HG02981 (cell line): ENCODE data around the gene AGAP1.
"Not testable (repeated sequence)": the region's sequence is repeated elsewhere in the genome, so short reads cannot be mapped to it uniquely, and the experiment has no call there.

ENCODE experiments used
- ATAC-seq: cut with Tn5 transposase; IDR thresholded peaks from one replicate; pipeline ENCODE4 v1.9.1; 2021; ENCODE audit warnings: mild to moderate bottlenecking, moderate library complexity; ENCODE audit not compliant: unreplicated experiment

The AGAP1 gene

GRCh38 chr2:235925250-235925919, 431.5 kb downstream of the AGAP1 start:
- ATAC-seq = no peak

- ATAC-seq = no peak
These were observed 432.4 kb downstream of the AGAP1 start for GRCh38 chr2:235926229-235926628.

DNA sequence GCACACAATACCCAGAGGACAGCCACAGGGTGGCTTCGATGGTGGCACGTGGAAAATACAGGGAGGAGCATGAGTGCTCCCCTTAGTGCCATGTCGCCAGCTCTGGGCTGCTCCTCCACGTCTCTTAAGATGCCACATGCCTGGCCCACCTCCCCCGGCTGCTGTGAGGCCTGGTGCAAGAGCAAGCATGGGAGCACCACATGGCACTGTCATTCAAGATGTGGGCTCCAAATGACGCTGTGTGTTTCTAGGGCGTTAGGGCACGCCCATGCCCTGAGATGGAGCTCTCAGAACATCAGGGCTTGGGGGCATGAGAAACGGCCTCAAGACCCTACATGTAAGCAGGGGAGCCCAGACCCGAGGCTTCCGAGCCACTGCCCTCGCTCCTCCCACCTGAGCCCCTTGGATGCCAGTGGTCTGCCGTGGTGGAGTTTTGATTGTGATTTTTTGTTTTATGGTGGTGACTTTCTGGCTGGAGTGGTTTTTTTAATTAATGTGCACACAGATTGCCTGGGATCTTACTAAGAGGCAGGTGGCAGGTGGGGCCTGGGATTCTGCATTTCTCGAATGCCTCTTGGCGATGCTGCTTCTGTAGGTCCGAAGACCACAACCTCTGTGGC, 435.0 kb downstream of the AGAP1 start:
- ATAC-seq = no peak

- no peak for ATAC-seq
These were observed 436.9 kb downstream of the AGAP1 start for GRCh38 chr2:235930701-235931100.

DNA sequence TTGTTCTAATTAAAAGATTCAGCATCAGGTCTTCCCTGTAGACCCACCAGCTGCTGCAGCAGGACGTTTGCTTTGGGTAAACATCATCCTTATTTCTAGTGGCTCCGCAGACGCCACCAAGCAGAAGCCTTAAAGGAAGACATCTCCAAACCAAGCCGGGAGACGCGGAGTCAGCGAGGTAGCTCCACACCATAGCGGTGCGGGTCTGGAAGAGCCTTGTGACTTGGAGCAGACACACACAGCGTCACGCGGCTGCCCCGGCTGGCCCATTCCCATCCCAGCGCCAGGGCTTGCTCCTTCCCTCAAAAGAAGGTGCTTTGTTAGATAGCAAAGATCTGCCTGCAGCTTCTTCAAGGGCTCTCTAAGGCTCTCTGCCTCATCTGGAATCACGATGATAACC, 437.8 kb downstream of the AGAP1 start:
- ATAC-seq = no peak

- ATAC-seq = no peak
These were observed 440.4 kb downstream of the AGAP1 start for GRCh38 chr2:235934059-235934773.

- ATAC-seq = no peak
These were observed 441.1 kb downstream of the AGAP1 start for GRCh38 chr2:235934774-235935484.

DNA sequence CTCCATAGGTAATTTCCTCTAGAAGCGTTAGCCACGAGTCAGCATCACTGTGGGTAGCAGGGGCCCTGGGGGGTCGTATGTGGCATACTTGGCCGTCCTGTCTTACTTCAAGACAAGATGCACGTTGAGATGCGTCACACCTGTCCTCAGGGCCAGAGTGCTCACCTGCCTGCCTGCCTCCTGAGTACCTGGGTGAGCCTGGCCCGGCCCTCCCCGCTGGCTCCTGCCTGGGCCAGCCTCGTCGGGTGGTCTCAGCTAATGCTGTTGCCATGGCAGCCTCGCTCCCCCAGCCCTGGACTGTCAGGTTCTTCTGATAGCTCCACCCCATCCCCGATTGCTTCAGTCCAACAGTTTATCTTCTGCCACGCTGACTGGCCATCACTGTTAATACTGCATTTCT, 441.9 kb downstream of the AGAP1 start:
- no peak for ATAC-seq

- no peak for ATAC-seq
These were observed 442.6 kb downstream of the AGAP1 start for GRCh38 chr2:235936493-235936892.

- ATAC-seq = no peak
These were observed 443.2 kb downstream of the AGAP1 start for GRCh38 chr2:235937087-235937486.

DNA sequence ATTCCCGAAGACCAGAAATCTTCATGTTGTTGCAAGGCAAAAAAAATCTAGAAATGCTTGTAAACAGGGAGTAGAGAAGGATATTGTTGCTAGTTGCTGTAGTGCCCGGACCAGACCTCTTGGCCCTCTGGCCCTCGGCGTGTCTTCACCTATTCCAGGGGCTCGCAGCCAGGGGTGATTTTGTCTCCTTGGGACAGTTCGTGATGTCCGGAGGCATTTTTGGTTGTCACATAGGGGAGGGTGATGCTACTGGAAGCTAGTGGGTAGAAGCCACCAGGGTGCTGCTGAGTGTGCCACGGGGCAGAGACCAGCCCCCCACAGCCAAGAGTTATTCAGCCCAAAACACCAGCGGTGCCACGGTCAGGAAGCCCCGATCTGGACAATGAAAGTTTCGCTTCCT, 443.7 kb downstream of the AGAP1 start:
- no peak for ATAC-seq

DNA sequence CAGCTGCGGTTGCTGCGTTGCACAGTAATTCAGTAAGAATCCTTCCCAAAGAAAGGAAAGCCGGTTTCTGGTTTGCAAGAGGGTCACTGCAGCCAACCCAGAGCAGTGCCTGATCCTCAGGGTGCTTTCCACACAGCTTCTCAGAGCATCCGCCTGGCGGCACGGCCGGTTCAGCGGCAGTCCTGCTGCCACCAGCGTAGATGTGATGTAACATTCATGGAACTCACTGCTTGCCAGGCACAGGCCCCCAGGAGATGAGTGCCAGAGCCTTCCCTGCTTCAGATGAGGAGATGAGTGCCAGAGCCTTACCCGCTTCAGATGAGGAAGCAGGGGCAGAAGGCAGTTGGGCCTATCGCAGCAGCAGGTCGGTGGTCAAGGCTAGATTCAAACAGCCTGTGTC, 444.1 kb downstream of the AGAP1 start:
- ATAC-seq = no peak

DNA sequence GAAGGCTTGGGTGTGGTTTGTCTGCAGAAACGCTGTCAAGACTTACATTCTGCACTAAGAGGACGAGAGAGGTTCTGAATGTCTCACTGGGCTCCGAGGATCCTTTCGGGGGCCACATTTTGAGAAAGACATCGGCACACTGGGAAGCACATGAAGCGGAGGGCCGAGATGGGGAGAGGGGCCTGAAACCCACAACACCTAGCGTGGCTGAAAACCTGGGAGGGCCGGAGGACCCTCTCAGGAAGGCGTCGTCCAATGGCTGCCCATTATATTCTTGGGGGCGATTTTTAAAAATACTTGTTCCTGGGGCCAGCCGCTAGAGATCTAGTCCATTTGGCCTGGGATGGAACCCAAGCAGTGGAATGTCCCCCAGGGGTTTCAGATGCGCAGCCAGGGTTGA, 444.8 kb downstream of the AGAP1 start:
- ATAC-seq = no peak

GRCh38 chr2:235939471-235939870, 445.6 kb downstream of the AGAP1 start:
- no peak for ATAC-seq

DNA sequence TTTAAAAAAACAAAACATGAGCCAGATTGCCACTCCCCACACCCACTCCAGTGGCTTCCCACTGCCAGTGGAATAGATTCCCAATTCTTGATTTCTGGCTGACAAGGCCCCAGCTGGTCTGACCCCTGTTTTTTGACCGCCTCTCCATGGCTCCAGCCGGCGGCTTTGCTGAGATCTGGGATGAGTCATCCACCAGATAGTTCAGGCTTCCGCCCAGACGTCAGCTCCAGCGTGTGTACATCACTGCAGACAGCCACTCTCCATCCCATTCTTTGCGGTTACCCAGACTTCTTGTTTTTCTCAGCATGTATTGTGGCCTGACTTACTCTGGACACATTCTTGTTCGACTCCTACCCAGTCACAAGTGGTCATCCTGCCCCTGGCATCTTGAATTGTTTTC, 446.5 kb downstream of the AGAP1 start:
- no peak for ATAC-seq

DNA sequence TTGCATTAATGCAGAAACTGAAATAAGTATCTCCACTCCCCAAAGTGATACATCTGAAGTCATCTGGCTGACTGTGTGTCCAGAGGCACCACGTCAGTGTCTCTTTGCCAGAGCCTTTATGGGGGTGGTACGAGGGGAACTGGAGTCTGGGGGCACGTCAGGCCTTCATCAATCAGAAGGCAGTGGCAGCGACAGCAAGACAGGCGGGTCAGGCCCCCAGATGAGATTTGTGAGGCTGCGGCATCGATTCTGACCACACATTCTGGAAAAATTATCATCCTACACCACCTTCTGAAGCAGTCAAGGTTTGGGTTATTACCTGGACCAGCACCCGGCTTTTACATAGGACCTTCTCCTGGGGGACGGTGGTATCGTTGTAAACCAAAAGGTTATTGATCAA, 450.7 kb downstream of the AGAP1 start:
- ATAC-seq = no peak

GRCh38 chr2:235945608-235946140, 451.8 kb downstream of the AGAP1 start:
- no peak for ATAC-seq

DNA sequence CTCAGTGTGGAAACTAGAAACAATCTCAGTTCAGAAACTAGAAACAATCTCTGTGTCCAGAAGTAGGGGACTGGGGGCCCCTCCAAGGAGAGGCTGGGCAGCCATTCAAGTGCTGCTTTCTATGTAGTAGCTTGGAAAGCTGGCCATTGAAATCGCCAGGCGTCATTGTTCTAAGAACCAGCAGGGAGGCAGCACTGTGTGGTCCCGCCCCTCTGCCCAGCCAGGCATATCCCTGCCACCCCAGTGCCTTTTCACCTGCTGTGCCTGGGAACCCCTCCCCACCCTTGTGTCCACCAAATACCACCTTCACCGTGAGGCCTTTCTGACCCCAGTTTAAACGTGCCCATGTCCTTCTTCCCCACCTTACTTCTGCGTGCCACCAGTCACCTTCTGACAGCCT, 452.7 kb downstream of the AGAP1 start:
- ATAC-seq = no peak

DNA sequence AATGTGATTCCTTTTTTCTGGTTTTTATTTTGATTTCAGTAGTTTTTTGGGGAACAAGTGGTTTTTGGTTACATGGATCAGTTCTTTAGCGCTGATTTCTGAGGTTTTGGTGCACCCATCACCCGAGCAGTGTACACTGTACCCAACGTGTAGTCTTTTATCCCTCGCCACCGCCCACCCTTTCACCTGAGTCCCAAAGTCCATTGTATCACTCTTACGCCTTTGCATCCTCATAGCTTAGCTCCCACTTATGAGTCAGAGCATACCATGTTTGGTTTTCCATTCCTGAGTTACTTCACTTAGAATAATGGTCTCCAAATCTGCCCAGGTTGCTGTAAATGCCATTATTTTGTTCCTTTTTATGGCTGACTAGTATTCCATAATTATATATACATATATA, 453.2 kb downstream of the AGAP1 start:
- not testable (repeated sequence) for ATAC-seq

DNA sequence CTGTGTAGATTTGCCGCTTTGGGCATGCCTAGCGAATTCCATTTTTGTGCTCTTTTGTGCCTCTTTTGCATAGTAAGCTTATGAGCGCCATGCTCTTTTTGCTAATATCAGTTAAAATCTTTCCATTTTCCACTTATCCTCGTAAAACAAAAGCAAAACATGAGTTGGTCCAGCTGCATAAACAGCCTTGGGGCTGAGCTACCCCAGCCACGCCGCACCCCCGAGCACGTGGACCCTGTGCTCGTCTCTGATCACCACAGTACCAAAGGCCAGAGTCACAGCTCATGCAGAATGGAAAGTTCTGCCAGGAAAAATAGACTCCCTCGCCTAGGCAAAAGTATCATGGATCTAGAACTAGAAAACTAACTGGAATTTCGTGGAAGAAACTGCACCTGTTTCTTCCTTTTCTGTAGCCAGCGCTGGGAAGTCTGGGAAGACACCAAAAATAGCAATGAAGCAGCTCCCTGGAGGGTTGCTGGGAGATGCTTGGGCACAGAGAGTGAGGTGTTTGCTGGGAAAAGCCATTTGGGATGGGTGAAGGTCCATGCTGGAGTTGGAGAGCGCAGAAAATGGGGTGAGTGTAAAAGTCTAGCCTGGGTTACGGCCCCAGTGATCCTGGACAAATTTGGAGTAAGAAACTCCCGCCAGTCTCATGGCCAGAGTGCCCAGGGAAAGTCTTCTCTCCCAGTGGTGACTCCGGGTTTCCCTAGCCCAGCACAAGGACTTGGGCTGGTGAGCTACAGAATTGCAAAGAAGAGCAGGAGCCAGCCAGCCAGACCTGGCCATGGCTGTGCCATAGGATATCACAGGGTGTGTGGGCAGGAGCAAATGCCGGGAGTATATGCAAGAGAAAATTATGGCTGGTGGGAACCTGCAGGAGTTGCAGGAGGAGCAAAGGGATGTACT, 456.0 kb downstream of the AGAP1 start:
- no peak for ATAC-seq
